Measurements from ENCODE around the gene DGKH.

DNA sequence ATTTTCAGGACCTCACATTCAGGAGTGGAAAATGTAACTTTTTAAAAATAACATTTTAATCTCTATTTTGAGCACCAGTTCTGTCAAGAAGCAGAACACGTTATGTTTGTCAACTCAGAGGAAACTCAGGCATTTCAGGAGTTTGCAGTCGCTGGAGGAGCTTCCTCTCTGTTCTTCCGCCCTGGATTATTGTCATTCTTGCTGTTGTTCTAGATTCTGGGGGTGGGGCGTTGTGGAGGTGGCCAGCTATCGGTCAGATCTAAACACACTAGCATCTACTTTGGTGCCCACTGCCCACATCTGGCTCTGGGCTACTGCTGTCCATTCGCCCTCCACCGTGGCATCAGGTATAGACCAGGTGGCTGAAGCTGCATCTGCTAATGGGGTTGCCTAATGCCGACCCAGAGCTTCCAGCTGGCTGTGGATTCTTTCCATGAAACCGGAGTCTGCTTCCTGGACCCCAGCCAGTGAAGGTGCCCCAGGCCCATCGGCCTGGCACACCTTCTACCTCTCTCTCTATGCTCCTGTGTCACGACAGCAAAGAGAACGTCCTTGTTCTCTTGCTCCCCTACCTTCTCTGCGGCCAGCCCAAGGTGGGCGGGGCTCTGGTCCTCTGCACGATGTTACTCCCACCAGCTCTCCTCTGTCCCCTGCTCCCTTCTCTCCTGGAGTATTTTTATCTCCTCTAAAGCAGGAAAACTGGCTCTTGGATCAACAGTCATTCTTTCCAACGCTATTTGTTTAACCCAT, 36.7 kb upstream of the DGKH start:
- TF ChIP-seq, protein P1, sequence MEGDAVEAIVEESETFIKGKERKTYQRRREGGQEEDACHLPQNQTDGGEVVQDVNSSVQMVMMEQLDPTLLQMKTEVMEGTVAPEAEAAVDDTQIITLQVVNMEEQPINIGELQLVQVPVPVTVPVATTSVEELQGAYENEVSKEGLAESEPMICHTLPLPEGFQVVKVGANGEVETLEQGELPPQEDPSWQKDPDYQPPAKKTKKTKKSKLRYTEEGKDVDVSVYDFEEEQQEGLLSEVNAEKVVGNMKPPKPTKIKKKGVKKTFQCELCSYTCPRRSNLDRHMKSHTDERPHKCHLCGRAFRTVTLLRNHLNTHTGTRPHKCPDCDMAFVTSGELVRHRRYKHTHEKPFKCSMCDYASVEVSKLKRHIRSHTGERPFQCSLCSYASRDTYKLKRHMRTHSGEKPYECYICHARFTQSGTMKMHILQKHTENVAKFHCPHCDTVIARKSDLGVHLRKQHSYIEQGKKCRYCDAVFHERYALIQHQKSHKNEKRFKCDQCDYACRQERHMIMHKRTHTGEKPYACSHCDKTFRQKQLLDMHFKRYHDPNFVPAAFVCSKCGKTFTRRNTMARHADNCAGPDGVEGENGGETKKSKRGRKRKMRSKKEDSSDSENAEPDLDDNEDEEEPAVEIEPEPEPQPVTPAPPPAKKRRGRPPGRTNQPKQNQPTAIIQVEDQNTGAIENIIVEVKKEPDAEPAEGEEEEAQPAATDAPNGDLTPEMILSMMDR (IDR thresholded peaks at IDR 0.05) = no peak
- no peak for TF ChIP-seq EP300 (IDR thresholded peaks at IDR 0.05)

All from esophagus muscularis mucosa (tissue), 3 donors.